C4-2B (cell line): ENCODE data around the gene SMIM1.

Experiments
- H3K27ac ChIP-seq: fragments of 450-650 bp; 2 replicates; pipeline ENCODE4 v1.5.1; 2017
- CTCF ChIP-seq: fragments of 450-650 bp; conservative IDR thresholded peaks from 2 replicates; pipeline ENCODE4 v1.5.1; 2017; ENCODE audit warnings: mild to moderate bottlenecking
- ZFX ChIP-seq: fragments of 450-650 bp; IDR thresholded peaks from 2 replicates; pipeline ENCODE4 v1.6.1; 2017

Gene SMIM1

DNA sequence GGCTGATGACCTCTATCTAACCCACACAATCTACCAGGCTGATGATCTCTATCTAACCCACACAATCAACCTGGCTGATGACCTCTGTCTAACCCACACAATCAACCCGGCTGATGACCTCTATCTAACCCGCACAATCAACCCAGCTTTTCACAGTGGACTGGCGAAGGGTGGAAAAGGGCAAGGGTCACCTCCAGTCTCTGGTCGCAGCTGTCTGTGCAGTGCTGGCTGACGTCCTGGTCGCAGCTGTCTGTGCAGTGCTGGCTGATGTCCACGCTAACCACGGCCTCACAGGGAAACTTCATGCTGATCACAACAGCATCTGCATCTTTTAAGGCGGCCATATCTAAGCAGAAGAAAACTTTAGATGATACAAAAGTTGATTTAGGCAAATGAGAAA, 32.5 kb upstream of the SMIM1 start:
- no peak for TF ChIP-seq CTCF
- no peak for TF ChIP-seq ZFX
- no peak overlapping the region for H3K27ac ChIP-seq

DNA sequence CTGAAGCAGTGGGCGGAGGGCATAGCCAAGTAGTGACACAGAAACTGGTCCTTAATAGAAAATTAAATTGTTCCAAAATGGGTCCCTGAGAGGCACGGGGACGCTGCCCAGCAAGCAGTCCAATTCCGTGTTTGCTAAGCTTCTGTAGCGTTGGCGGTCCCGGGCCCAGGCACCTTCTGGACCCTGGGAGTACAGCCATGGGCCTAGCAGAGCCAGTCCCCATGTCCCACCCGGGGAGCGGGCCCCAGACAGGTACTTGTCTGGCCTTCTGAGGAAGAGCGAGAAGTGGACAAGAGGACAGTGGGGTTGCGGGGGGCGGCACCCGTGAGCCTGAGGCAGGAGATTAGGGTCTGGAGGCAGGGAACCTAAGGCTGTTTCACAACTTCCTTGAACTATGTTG, 31.8 kb upstream of the SMIM1 start:
- H3K27ac ChIP-seq = no peak overlapping the region
- TF ChIP-seq ZFX (no peak), CTCF (no peak)

DNA sequence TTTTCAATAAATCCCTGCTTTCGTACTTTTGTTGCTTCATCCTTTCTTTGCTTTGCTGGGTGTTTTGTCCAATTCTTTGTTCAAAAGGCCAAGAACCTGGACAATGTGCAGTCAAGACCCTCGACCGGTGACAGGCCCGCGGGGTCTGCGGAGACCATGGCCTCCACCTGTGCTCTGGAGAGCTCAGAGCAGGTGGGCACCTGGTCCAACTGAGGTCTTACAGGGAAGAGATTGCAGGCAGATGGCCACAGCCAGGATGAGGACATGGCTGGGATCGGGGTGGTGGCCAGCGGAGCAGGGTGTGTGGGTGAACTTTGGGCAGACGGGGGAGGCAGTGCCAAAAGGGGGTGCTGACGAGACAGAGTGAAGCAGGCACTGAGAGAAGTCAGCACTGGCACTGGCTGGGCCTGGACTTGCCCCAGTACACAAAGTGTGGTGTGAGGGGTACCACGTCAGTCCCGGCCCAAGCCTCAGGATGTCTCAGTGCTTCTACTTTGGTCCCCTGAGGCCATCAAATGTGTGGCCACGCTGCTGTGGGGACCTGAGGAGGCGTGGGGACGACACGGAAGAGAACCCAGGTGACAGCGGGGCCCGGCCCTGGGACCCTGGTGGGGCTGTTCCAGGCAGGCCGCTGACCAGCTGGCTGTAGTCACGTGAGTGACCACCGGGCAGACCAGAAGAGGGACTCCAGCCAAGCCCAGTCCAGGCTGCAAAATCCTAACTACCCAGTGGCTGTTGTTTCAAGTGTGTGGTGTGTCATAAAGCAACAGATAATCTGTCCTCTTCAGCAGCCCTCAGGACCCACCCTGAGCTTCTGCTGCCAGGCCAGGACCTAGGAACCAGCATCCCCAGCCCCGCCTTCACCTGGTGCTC, 30.7 kb upstream of the SMIM1 start:
- H3K27ac ChIP-seq = no peak overlapping the region
- TF ChIP-seq ZFX = no peak
- TF ChIP-seq CTCF = no peak

DNA sequence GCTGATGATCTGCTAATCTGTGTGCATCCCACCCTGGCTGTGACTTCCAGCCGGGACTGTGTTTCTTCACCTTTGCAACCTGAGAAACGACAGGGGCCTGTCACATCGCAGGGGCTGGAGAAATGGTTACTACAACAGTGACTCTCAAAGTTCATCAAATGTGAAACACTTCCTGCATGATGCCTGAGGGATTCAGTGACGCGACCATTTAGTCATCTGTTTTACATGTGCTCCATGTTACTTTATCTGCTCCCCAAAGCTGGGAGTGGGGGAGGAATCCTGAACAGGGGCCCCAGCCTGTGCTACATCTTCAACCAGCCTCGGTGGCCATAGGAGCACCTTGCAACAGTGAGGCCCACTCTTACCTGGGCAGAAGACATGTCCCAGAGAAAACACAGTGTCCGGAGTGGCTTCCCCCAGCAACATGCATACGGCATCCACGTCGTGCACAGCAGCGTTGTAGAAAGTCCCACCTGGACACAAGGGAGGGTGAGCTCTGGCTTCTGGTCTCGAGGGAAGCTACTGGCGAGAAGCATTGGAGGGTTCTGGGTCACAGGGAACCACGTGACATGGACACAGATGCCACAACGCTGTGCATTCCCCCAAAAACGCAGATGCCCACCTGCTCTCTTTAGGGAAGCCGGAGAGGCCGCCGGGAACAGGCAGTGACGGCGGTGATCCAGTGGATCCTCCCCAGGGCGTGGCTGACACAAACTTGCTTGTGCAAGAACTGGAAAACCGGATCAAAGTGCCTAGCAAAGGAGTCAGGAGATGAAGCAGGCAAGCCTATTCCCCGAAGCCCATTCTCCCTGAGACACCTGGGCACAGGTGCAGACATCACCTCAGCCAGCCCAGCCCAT, 29.9 kb upstream of the SMIM1 start:
- no peak for TF ChIP-seq CTCF
- no peak for TF ChIP-seq ZFX
- H3K27ac ChIP-seq = no peak overlapping the region

- TF ChIP-seq CTCF = no peak
- no peak overlapping the region for H3K27ac ChIP-seq
Measured at GRCh38 chr1:3743421-3743820, 29.1 kb upstream of the SMIM1 start.

- TF ChIP-seq CTCF (no peak), ZFX (no peak)
- H3K27ac ChIP-seq = no peak overlapping the region
Measured at GRCh38 chr1:3743826-3744225, 28.7 kb upstream of the SMIM1 start.

GRCh38 chr1:3744646-3745045, 27.9 kb upstream of the SMIM1 start:
- TF ChIP-seq ZFX (no peak), CTCF (no peak)
- H3K27ac ChIP-seq = no peak overlapping the region
